Endodermal cell (in vitro differentiated cells): Measurements from ENCODE around the gene ZBTB42. TPM values are rescaled to one million over a fixed set of nuclear protein-coding genes. Genes with fewer than 3 reads are reported as not detected.

Experiments
- DNase-seq: peaks from one replicate; pipeline ENCODE4 v3.0.0-alpha.2; 2017
- H3K27ac ChIP-seq: 2 replicates; pipeline ENCODE4 v1.5.1; 2013; ENCODE audit warnings: mild to moderate bottlenecking, low read depth, low read length, moderate library complexity
- H3K27me3 ChIP-seq: 2 replicates; pipeline ENCODE4 v1.6.1; 2013; ENCODE audit warnings: mild to moderate bottlenecking, low read length, moderate library complexity; ENCODE audit not compliant: insufficient read depth, control insufficient read depth, poor library complexity, severe bottlenecking
- H3K36me3 ChIP-seq: 2 replicates; pipeline ENCODE4 v1.7.0; 2013; ENCODE audit warnings: mild to moderate bottlenecking, low read length, moderate library complexity; ENCODE audit not compliant: control insufficient read depth, insufficient read depth
- H3K4me1 ChIP-seq: one replicate; pipeline ENCODE4 v1.7.0; 2013; ENCODE audit warnings: low read length; ENCODE audit not compliant: control insufficient read depth, insufficient read depth
- H3K4me3 ChIP-seq: 2 replicates; pipeline ENCODE4 v1.5.1; 2013; ENCODE audit warnings: mild to moderate bottlenecking, low read length, moderate library complexity
- H3K9ac ChIP-seq: 2 replicates; pipeline ENCODE4 v1.6.1; 2013; ENCODE audit warnings: mild to moderate bottlenecking, low read length, moderate library complexity; ENCODE audit not compliant: poor library complexity, severe bottlenecking; ENCODE audit errors: extremely low read depth
- H3K9me3 ChIP-seq: 2 replicates; pipeline ENCODE4 v1.6.1; 2013; ENCODE audit warnings: mild to moderate bottlenecking, low read length, moderate library complexity; ENCODE audit not compliant: control insufficient read depth
- H3K27ac Mint-ChIP-seq: 2 replicates; pipeline ENCODE4 v1.8.0; 2020; ENCODE audit warnings: mixed read lengths
- H3K27me3 Mint-ChIP-seq: 2 replicates; pipeline ENCODE4 v1.8.0; 2021; ENCODE audit warnings: mild to moderate bottlenecking, mixed read lengths; ENCODE audit not compliant: insufficient read depth
- H3K36me3 Mint-ChIP-seq: 2 replicates; pipeline ENCODE4 v1.8.0; 2020; ENCODE audit warnings: low read depth, mixed read lengths
- H3K4me1 Mint-ChIP-seq: 2 replicates; pipeline ENCODE4 v1.8.0; 2020; ENCODE audit warnings: mixed read lengths
- H3K4me3 Mint-ChIP-seq: 2 replicates; pipeline ENCODE4 v1.8.0; 2020; ENCODE audit warnings: mild to moderate bottlenecking, moderate library complexity, mixed read lengths
- H3K9me3 Mint-ChIP-seq: 2 replicates; pipeline ENCODE4 v1.8.0; 2020; ENCODE audit warnings: mild to moderate bottlenecking, mixed read lengths
- WGBS, 2 experiments: methylation state at CpG; one replicate each; pipeline versions ENCODE4 v1.1.5 to v1.1.7; 2013; ENCODE audit warnings: missing lambda C conversion rate in 2 of 2, mixed read lengths in 1 of 2; ENCODE audit not compliant: insufficient coverage in 1 of 2, insufficient read length in 1 of 2; 5-methylcytosine and 5-hydroxymethylcytosine counted together
- total RNA-seq, 2 donors: library from RNA; stranded (reverse); fragmentation: NEBNext Ultra II Directional in 1 of 2; extraction: Animal tissue kit (Norgen Biotek cat#: 25700) in 1 of 2; gene quantifications; 2 replicates in 1 of 2; 3 replicates in 1 of 2; pipeline ENCODE4 v1.2.1, GENCODE V29; 2021
- TF ChIP-seq, protein P1 (sequence below): fragments of 200-600 bp; sonication (generic); conservative IDR thresholded peaks from 2 replicates; pipeline ENCODE4 v1.5.0; 2021; ENCODE audit warnings: antibody characterized with exemption, mild to moderate bottlenecking

The ZBTB42 gene
- total RNA-seq, 2 donors from 2014 or later = 7.7 to 8.4 TPM

DNA sequence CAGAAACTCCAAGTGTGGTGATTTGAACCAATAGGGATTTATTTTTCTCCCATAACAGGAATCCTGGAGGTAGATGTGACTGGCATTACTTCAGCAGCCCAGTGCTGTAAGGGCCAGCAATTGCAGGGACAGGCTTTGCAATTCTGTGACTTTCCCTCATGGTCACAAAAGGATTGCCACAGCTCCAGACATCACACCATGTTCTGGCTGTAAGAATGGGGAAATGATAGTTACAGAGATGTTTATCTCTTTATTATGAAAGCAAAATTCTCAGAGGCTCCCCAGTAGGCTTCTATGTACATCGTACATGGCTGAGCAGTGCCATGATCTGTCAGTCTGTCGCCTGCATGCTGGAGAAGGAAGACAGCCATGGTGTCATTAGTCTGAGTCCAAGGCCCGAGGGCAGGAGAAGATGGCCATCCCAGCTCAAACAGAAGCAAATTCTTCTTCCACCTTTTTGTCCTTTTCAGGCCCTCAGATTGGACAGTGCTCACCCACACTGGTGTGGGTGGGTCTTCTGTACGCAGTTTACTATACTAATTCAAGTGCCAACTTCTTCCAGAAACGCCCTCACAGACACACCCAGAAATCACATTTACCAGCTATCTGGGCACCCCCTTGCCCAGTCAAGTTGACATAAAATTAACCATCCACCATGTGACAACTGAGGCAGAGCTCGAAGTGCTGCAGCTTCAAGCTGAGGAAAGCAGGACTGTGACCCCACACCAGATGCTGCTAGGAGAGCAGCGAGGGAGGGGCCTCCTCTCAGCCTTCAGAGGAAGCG, 17.2 kb downstream of the ZBTB42 start:
- Histone ChIP-seq H3K4me3 (no peak overlapping the region), H3K27ac (no peak overlapping the region), H3K36me3 (peaks cover 7% of the 10 kb centered on the region), H3K9ac (no peak overlapping the region), H3K4me1 (no peaks in the 10 kb centered on the region), H3K9me3 (no peaks in the 10 kb centered on the region), H3K27me3 (no peaks in the 10 kb centered on the region)
- TF ChIP-seq, protein P1, sequence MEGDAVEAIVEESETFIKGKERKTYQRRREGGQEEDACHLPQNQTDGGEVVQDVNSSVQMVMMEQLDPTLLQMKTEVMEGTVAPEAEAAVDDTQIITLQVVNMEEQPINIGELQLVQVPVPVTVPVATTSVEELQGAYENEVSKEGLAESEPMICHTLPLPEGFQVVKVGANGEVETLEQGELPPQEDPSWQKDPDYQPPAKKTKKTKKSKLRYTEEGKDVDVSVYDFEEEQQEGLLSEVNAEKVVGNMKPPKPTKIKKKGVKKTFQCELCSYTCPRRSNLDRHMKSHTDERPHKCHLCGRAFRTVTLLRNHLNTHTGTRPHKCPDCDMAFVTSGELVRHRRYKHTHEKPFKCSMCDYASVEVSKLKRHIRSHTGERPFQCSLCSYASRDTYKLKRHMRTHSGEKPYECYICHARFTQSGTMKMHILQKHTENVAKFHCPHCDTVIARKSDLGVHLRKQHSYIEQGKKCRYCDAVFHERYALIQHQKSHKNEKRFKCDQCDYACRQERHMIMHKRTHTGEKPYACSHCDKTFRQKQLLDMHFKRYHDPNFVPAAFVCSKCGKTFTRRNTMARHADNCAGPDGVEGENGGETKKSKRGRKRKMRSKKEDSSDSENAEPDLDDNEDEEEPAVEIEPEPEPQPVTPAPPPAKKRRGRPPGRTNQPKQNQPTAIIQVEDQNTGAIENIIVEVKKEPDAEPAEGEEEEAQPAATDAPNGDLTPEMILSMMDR = no peak
- Mint-ChIP-seq H3K36me3 (peaks cover 5% of the 10 kb centered on the region), H3K4me1 (peaks cover 5% of the 10 kb centered on the region), H3K27me3 (no peaks in the 10 kb centered on the region), H3K4me3 (no peak overlapping the region), H3K9me3 (no peaks in the 10 kb centered on the region), H3K27ac (no peak overlapping the region)
- WGBS, 2 experiments = 95 to 96% methylated on average over 6 to 8 of the region's 8 CpGs
- DNase-seq = peak; percentile 8

- peaks cover 5% of the 10 kb centered on the region for H3K36me3 Mint-ChIP-seq
- peaks cover 5% of the 10 kb centered on the region for H3K4me1 Mint-ChIP-seq
- Histone ChIP-seq H3K4me1 (no peaks in the 10 kb centered on the region), H3K27ac (no peak overlapping the region), H3K27me3 (no peaks in the 10 kb centered on the region), H3K9ac (no peak overlapping the region), H3K9me3 (no peaks in the 10 kb centered on the region), H3K36me3 (peaks cover 7% of the 10 kb centered on the region), H3K4me3 (no peak overlapping the region)
- 91 to 95% methylated on average over 9 of the region's 9 CpGs for WGBS, 2 experiments
- H3K4me3 Mint-ChIP-seq = no peak overlapping the region
- DNase-seq = peak; percentile 31
- H3K27me3 Mint-ChIP-seq = peaks cover 4% of the 10 kb centered on the region
- no peak overlapping the region for H3K27ac Mint-ChIP-seq
- H3K9me3 Mint-ChIP-seq = no peaks in the 10 kb centered on the region
- TF ChIP-seq, protein P1 = no peak
Observed at GRCh38 chr14:104818714-104819161, 17.8 kb downstream of the ZBTB42 start.

DNA sequence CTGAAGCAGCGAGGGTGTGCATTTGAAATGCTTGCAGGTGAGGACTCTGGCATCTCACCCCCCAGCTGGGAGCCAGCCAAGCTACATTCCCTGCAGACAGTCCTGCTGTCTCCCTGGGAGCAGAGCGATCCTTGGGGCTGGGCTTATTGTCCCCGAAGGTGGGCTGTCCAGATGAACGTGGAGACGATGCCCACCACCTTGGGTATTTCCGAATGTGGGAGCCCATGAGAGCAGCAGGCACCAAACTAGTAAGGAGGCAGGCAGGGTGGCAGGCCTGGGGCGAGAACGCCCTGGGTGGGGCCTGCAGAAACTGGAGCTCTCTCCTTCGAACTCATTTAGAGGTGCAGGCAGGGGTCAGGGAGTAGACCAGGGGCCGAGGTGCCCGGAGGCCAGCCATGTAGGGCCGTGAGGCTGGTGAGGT, 18.5 kb downstream of the ZBTB42 start:
- Histone ChIP-seq H3K9me3 (no peaks in the 10 kb centered on the region), H3K27ac (no peak overlapping the region), H3K36me3 (peaks cover 7% of the 10 kb centered on the region), H3K4me1 (no peaks in the 10 kb centered on the region), H3K4me3 (no peak overlapping the region), H3K27me3 (peaks cover 2% of the 10 kb centered on the region), H3K9ac (no peak overlapping the region)
- no peak overlapping the region for H3K27ac Mint-ChIP-seq
- DNase-seq = peak; percentile 44
- H3K36me3 Mint-ChIP-seq = peaks cover 5% of the 10 kb centered on the region
- H3K4me3 Mint-ChIP-seq = no peak overlapping the region
- H3K27me3 Mint-ChIP-seq = peaks cover 10% of the 10 kb centered on the region
- peaks cover under 1% of the 10 kb centered on the region for H3K9me3 Mint-ChIP-seq
- H3K4me1 Mint-ChIP-seq = peaks cover 5% of the 10 kb centered on the region
- WGBS, 2 experiments = 91 to 98% methylated on average over 11 to 12 of the region's 12 CpGs
- TF ChIP-seq, protein P1 = no peak
